Right atrium auricular region (tissue), 2 donors: ENCODE data around the gene CLDN1. TPM values are rescaled to one million over a fixed set of nuclear protein-coding genes. Genes with fewer than 3 reads are reported as not detected.

Experiments used
- DNase-seq: peaks from one replicate; pipeline ENCODE4 v3.0.0-alpha.2; 2019; ENCODE audit warnings: low spot score
- H3K27ac ChIP-seq, 2 donors: fragments of 200-600 bp; sonication (generic); 1 replicate in 1 of 2; 2 replicates in 1 of 2; pipeline ENCODE4 v1.5.1; 2016 to 2019
- H3K27me3 ChIP-seq, 2 donors: fragments of 200-600 bp; sonication (generic); one replicate each; pipeline versions ENCODE4 v1.5.1 to v1.6.0; 2017 to 2019
- H3K36me3 ChIP-seq: fragments of 200-600 bp; sonication (generic); one replicate; pipeline ENCODE4 v1.5.1; 2016
- H3K4me1 ChIP-seq, 2 donors: fragments of 200-600 bp; sonication (generic); one replicate each; pipeline versions ENCODE4 v1.5.1 to v1.6.0; 2017 to 2019
- H3K4me3 ChIP-seq, 2 donors: fragments of 200-600 bp; sonication (generic); 1 replicate in 1 of 2; 2 replicates in 1 of 2; pipeline ENCODE4 v1.5.1; 2017 to 2019; ENCODE audit warnings: mild to moderate bottlenecking in 1 of 2, moderate library complexity in 1 of 2
- H3K9me3 ChIP-seq, 2 donors: fragments of 200-600 bp; sonication (generic); one replicate each; pipeline ENCODE4 v1.5.1; 2019
- total RNA-seq, 2 donors: library from RNA; depleted of rRNA; stranded (reverse); fragments of >200 nt; gene quantifications; one replicate each; pipeline ENCODE4 v1.1.0, GENCODE V29; 2016
- TF ChIP-seq, protein P1 (sequence below), 2 donors: fragments of 200-600 bp; sonication (generic); IDR thresholded peaks; one replicate each; pipeline ENCODE4 v1.5.1; 2019; ENCODE audit warnings: antibody characterized with exemption in 2 of 2

CLDN1 gene
- total RNA-seq, 2 donors from 2014 or later, result 9.0 to 12.7 TPM

DNA sequence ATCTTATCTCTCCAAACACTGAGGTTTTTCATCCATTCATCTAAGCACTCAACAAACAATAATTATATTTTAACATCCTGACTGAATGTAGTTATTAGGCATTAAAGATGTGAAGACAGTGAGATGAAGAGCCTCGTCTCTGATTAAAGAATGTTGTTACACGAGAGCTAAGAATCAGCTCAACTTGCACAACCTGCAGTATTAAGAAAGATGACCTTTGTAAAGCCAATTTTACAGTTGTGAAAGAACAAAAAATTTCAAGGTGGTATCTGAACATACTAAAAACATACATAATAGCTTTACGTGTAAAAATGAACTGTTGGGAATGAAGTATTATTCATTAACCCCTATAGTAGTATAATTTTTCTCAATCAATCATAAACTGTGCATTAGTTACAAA lies 12.8 kb downstream of the CLDN1 start:
- TF ChIP-seq, protein P1, sequence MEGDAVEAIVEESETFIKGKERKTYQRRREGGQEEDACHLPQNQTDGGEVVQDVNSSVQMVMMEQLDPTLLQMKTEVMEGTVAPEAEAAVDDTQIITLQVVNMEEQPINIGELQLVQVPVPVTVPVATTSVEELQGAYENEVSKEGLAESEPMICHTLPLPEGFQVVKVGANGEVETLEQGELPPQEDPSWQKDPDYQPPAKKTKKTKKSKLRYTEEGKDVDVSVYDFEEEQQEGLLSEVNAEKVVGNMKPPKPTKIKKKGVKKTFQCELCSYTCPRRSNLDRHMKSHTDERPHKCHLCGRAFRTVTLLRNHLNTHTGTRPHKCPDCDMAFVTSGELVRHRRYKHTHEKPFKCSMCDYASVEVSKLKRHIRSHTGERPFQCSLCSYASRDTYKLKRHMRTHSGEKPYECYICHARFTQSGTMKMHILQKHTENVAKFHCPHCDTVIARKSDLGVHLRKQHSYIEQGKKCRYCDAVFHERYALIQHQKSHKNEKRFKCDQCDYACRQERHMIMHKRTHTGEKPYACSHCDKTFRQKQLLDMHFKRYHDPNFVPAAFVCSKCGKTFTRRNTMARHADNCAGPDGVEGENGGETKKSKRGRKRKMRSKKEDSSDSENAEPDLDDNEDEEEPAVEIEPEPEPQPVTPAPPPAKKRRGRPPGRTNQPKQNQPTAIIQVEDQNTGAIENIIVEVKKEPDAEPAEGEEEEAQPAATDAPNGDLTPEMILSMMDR (IDR thresholded peaks at IDR 0.05), result no peak
- no peaks in the 10 kb centered on the region for H3K4me1 ChIP-seq
- no peaks in the 10 kb centered on the region for H3K9me3 ChIP-seq
- no peak for DNase-seq
- H3K27ac ChIP-seq, result no peak overlapping the region
- no peak overlapping the region for H3K4me3 ChIP-seq
- no peaks in the 10 kb centered on the region for H3K27me3 ChIP-seq
- H3K36me3 ChIP-seq, result no peaks in the 10 kb centered on the region

DNA sequence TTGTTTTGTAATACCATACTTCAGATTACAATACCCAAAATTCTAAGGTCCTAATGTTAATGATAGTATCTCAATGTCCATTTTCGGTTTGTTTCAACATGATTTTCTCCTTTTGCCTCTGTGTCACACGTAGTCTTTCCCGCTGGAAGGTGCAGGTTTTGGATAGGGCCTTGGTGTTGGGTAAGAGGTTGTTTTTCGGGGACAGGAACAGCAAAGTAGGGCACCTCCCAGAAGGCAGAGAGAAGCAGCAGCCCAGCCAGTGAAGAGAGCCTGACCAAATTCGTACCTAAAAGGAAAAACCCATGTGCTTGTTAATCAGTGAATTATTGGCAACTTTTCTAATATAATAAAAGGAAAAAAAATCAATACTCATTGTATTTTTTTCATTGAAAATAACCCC lies 14.1 kb downstream of the CLDN1 start:
- H3K27me3 ChIP-seq, result no peaks in the 10 kb centered on the region
- no peak for DNase-seq
- no peaks in the 10 kb centered on the region for H3K36me3 ChIP-seq
- no peaks in the 10 kb centered on the region for H3K4me1 ChIP-seq
- no peak overlapping the region for H3K27ac ChIP-seq
- TF ChIP-seq, protein P1 (IDR thresholded peaks at IDR 0.05), result no peak
- H3K9me3 ChIP-seq, result no peaks in the 10 kb centered on the region
- no peak overlapping the region for H3K4me3 ChIP-seq

DNA sequence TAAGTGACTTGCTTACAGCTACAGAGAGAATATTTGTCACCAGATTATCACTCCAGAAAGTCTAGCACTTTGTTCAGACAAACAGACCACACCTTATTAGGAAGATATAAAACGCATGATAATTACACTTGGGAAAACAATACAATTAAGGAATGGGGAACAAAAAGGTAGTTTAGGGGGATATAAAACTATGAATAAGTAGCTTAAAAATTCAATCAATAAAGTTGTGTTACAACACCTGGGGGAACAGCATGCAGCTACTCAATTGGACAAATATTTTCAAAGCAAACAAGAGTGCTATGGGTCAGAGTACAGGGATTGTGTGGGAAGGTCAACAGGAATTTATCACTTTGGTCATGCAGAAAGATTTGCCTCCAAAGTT lies 15.1 kb downstream of the CLDN1 start:
- Histone ChIP-seq H3K4me3 (no peak overlapping the region), H3K9me3 (no peaks in the 10 kb centered on the region), H3K27ac (no peak overlapping the region), H3K4me1 (no peaks in the 10 kb centered on the region), H3K36me3 (no peaks in the 10 kb centered on the region), H3K27me3 (no peaks in the 10 kb centered on the region)
- TF ChIP-seq, protein P1 (IDR thresholded peaks at IDR 0.05), result no peak
- no peak for DNase-seq

DNA sequence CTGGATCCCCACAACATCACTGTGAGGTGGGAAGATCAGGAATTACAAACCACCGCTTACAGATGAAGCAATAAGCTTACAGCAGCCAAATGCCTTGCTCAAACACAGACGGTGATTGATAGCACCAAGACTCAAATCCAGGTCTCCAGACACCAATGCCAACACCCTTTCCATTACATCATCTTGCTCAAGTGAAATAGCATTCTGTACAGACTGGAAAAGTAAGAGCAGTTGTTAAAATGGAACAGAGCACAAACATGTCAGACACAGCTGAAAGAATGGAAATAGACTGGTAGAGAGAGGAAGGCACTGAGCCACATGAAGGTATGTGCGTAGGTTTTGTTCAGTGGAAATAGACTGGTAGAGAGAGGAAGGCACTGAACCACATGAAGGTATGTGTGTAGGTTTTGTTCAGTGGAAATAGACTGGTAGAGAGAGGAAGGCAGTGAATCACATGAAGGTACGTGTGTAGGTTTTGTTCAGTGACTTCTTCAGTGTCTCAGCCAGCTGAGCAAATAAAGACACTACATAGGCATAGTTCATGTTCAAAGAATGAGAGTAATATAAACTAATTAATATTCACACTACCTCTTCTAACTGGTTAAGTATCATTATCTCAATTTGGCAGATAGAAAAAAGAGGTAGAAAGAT lies 15.6 kb downstream of the CLDN1 start:
- Histone ChIP-seq H3K36me3 (no peaks in the 10 kb centered on the region), H3K4me3 (no peak overlapping the region), H3K27ac (no peak overlapping the region), H3K27me3 (no peaks in the 10 kb centered on the region), H3K4me1 (no peaks in the 10 kb centered on the region), H3K9me3 (no peaks in the 10 kb centered on the region)
- TF ChIP-seq, protein P1 (IDR thresholded peaks at IDR 0.05), result no peak
- DNase-seq, result no peak

DNA sequence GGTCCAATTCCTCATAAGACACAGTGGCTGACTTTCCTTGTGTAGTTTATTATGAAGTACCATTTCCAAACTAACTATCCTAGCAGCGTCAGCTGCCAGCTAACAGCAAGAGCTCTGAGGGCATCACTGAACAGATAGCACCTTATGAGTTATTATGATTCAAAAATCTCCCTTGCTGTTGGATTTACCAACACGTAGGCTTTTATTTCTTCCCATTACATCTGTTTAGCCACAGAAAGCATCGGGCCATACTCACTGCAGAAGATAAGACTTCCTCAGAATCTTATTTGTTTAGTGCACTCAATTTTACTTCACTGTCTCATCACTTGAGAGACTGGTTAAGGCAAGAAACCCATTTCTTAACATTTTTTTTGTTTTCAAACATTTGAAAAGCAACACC lies 16.2 kb downstream of the CLDN1 start:
- no peak for DNase-seq
- H3K27me3 ChIP-seq, result no peaks in the 10 kb centered on the region
- no peaks in the 10 kb centered on the region for H3K4me1 ChIP-seq
- no peak overlapping the region for H3K27ac ChIP-seq
- H3K36me3 ChIP-seq, result no peaks in the 10 kb centered on the region
- H3K4me3 ChIP-seq, result no peak overlapping the region
- TF ChIP-seq, protein P1 (IDR thresholded peaks at IDR 0.05), result no peak
- no peaks in the 10 kb centered on the region for H3K9me3 ChIP-seq

DNA sequence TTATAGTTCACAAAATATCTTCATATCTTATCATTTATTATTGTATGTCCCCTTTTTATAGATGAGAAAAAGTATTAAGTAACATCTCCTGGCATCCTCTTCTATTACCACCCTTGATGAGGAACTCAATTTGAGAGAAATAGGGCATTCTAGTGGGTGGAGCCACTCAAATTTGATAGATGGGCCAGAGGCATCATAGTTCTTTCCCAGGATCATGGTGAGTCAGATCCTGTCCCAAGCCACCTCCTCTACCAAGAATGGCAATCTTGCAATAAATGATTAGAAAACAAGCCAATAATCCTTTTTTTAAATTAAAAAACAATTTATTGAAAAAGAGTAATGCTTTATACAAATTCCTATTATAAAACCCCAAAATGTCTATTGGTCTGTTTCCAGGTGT lies 16.8 kb downstream of the CLDN1 start:
- no peak for DNase-seq
- no peaks in the 10 kb centered on the region for H3K36me3 ChIP-seq
- no peaks in the 10 kb centered on the region for H3K27me3 ChIP-seq
- H3K27ac ChIP-seq, result no peak overlapping the region
- TF ChIP-seq, protein P1 (IDR thresholded peaks at IDR 0.05), result no peak
- H3K4me1 ChIP-seq, result no peaks in the 10 kb centered on the region
- H3K9me3 ChIP-seq, result no peaks in the 10 kb centered on the region
- no peak overlapping the region for H3K4me3 ChIP-seq
